HL-60 (cell line): Measurements from ENCODE around the gene ALDH3B1.

Source experiments
- SPI1 ChIP-seq: IDR thresholded peaks from 2 replicates; pipeline ENCODE4 v1.6.1; 2012; ENCODE audit warnings: low read depth, mild to moderate bottlenecking, borderline replicate concordance
- TF ChIP-seq, protein P1 (sequence below): IDR thresholded peaks from one replicate; pipeline ENCODE4 v1.5.1; 2011; ENCODE audit warnings: low read length, control low read depth, inconsistent platforms; ENCODE audit not compliant: insufficient read depth

DNA sequence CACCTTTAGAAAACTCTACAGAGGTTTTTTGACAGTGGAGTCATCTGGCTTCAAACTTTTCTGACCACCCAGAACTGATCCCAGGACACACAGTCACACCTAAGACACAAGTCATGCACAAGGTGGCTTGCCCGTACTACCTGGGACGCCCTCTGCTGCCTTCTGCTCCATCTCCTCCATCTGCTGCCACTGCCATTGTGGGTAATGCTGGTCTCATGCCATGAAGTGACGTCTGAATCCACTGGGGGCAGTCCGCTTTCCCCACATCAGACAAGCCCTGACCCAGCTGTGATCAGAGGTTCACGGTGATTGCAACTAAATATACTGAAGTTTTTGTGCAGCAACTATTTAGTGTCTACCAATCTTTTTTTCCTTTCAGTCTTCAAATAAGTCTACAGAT, 14.9 kb downstream of the ALDH3B1 start:
- TF ChIP-seq, protein P1, sequence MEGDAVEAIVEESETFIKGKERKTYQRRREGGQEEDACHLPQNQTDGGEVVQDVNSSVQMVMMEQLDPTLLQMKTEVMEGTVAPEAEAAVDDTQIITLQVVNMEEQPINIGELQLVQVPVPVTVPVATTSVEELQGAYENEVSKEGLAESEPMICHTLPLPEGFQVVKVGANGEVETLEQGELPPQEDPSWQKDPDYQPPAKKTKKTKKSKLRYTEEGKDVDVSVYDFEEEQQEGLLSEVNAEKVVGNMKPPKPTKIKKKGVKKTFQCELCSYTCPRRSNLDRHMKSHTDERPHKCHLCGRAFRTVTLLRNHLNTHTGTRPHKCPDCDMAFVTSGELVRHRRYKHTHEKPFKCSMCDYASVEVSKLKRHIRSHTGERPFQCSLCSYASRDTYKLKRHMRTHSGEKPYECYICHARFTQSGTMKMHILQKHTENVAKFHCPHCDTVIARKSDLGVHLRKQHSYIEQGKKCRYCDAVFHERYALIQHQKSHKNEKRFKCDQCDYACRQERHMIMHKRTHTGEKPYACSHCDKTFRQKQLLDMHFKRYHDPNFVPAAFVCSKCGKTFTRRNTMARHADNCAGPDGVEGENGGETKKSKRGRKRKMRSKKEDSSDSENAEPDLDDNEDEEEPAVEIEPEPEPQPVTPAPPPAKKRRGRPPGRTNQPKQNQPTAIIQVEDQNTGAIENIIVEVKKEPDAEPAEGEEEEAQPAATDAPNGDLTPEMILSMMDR, result no peak
- no peak for TF ChIP-seq SPI1
